Osteocyte (in vitro differentiated cells): ENCODE data around the gene CSH2. TPM values are rescaled to one million over a fixed set of nuclear protein-coding genes. Genes with fewer than 3 reads are reported as not detected.
"Not testable (repeated sequence)": the region's sequence is repeated elsewhere in the genome, so short reads cannot be mapped to it uniquely, and the experiment has no call there.

ENCODE experiments used
- DNase-seq: peaks from one replicate; pipeline ENCODE4 v3.0.0; 2021; ENCODE audit warnings: mixed read lengths; ENCODE audit not compliant: unreplicated experiment; ENCODE audit errors: extremely low spot score
- H3K27ac Mint-ChIP-seq: one replicate; pipeline ENCODE4 v1.8.0; 2021; ENCODE audit warnings: mild to moderate bottlenecking, mixed read lengths; ENCODE audit not compliant: unreplicated experiment
- H3K27me3 Mint-ChIP-seq: one replicate; pipeline ENCODE4 v1.8.0; 2021; ENCODE audit warnings: mixed read lengths; ENCODE audit not compliant: unreplicated experiment
- H3K36me3 Mint-ChIP-seq: one replicate; pipeline ENCODE4 v1.8.0; 2021; ENCODE audit warnings: mixed read lengths; ENCODE audit not compliant: unreplicated experiment
- H3K4me1 Mint-ChIP-seq: one replicate; pipeline ENCODE4 v1.8.0; 2021; ENCODE audit warnings: mixed read lengths; ENCODE audit not compliant: unreplicated experiment
- H3K4me3 Mint-ChIP-seq: one replicate; pipeline ENCODE4 v1.8.0; 2021; ENCODE audit warnings: mild to moderate bottlenecking, moderate library complexity, mixed read lengths; ENCODE audit not compliant: unreplicated experiment
- H3K9me3 Mint-ChIP-seq: one replicate; pipeline ENCODE4 v1.8.0; 2021; ENCODE audit warnings: mixed read lengths; ENCODE audit not compliant: unreplicated experiment
- CTCF ChIP-seq: fragments of 200-600 bp; sonication (generic); IDR thresholded peaks from 2 replicates; pipeline ENCODE4 v1.5.0; 2021; ENCODE audit warnings: antibody characterized with exemption, mild to moderate bottlenecking, moderate library complexity
- total RNA-seq: library from RNA; stranded (reverse); gene quantifications from 2 replicates; pipeline ENCODE4 v1.2.1, GENCODE V29; 2021

Gene CSH2
- total RNA-seq, 1 donor from 2014 or later = not detected

GRCh38 chr17:63911041-63911635 lies 37.7 kb upstream of the CSH2 start, which contains the start of gene CSHL1:
Gene CSHL1 (minus strand): TSS chr17:63911258. CDS start chr17:63911196, 62 bp downstream.
- no peak for DNase-seq
- Mint-ChIP-seq H3K4me3 (no peak within 1 kb of the TSS), H3K9me3 (no peaks in the 10 kb centered on the region), H3K4me1 (no peaks in the 10 kb centered on the region), H3K27me3 (peaks cover 55% of the 10 kb centered on the region), H3K27ac (no peak within 1 kb of the TSS), H3K36me3 (no peaks in the 10 kb centered on the region)
- TF ChIP-seq CTCF = no peak

DNA sequence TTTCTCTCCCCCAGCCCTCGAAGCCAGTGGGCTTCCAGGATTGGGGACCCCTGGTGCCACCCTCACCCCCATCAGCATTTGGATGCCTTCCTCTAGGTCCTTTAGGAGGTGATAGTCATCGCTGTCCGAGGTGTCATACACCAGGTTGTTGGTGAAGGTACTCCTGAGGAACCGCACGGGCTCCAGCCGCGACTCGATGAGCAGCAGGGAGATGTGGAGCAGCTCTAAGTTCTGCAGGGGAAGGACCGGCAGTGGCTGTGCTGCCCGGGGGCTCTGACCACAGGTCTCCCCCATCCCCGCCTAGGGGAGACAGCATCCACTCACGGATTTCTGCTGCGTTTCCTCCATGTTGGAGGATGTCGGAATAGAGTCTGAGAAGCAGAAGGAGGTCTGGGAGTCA lies 36.6 kb upstream of the CSH2 start:
- Mint-ChIP-seq H3K9me3 (no peaks in the 10 kb centered on the region), H3K36me3 (no peaks in the 10 kb centered on the region), H3K27ac (no peak overlapping the region), H3K27me3 (peaks cover 53% of the 10 kb centered on the region), H3K4me3 (no peak overlapping the region), H3K4me1 (no peaks in the 10 kb centered on the region)
- no peak for TF ChIP-seq CTCF
- DNase-seq = no peak

DNA sequence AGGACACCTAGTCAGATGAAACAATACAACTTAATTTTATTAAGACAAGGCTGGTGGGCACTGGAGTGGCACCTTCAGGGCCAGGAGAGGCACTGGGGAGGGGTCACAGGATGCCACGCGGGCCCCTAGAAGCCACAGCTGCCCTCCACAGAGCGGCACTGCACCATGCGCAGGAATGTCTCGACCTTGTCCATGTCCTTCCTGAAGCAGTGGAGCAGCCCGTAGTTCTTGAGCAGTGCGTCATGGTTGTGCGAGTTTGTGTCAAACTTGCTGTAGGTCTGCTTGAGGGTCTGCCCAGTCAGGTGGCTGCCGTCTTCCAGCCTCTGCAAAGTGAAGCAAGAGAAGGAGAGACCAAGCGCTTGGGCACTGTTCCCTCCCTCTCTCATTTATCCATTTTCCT lies 36.1 kb upstream of the CSH2 start:
- not testable (repeated sequence) for H3K36me3 Mint-ChIP-seq, H3K9me3 Mint-ChIP-seq

GRCh38 chr17:63907161-63907778 lies 33.8 kb upstream of the CSH2 start:
- not testable (repeated sequence) for DNase-seq, H3K27ac Mint-ChIP-seq, H3K36me3 Mint-ChIP-seq, H3K4me3 Mint-ChIP-seq, H3K4me1 Mint-ChIP-seq, H3K9me3 Mint-ChIP-seq
- TF ChIP-seq CTCF = peak; percentile 24
- peaks cover 47% of the 10 kb centered on the region for H3K27me3 Mint-ChIP-seq

More for the DNA sequence above, 36.1 kb upstream of the CSH2 start:
- not testable (repeated sequence) for H3K4me1 Mint-ChIP-seq, H3K27ac Mint-ChIP-seq, H3K4me3 Mint-ChIP-seq, DNase-seq
- peaks cover 50% of the 10 kb centered on the region for H3K27me3 Mint-ChIP-seq

GRCh38 chr17:63904796-63905195 lies 31.3 kb upstream of the CSH2 start:
- DNase-seq, H3K27ac Mint-ChIP-seq, H3K4me3 Mint-ChIP-seq: not testable (repeated sequence)

DNA sequence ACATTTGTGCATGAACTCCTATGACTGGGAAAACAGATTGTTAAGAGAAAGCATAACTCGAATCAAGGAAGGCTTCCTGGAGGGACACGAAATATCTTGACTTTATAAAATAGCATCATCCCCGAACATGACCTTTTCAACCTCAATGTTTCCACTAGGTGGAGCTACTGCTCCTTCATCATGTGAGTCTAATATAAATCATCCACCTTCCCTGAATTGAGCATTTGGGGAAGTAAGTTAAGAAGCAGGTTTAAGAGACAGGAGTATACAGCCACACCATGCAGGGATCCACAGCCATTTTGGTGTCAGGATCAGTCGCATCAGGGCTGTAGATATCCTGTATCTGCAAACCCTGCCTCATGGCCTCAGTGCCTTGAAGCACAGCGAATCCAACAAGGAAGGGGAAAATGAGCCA lies 30.3 kb upstream of the CSH2 start:
- H3K36me3 Mint-ChIP-seq, DNase-seq: not testable (repeated sequence)

More at GRCh38 chr17:63904796-63905195, 31.3 kb upstream of the CSH2 start:
- H3K4me1 Mint-ChIP-seq, H3K9me3 Mint-ChIP-seq, H3K36me3 Mint-ChIP-seq: not testable (repeated sequence)
- peaks cover 57% of the 10 kb centered on the region for H3K27me3 Mint-ChIP-seq

DNA sequence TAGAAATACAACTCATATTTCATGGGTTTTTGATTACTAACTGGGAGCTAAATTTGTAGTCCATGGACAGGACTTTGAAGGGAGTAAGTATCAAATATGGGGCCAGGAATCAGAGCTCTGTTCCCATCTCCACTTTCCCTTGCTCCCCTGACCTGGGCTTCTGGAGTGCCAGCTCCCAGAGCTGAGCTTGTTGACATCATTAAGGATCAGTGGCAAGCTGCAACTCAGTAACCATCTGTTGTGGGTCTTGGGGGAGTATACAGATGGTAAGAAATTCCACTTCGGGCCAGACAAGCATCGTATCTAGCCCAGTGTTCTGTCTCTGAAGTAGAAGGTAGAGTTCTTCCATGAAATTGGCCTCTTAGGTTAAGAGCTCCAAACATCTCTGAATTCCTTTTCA lies 28.5 kb upstream of the CSH2 start:
- DNase-seq, H3K4me1 Mint-ChIP-seq, H3K27ac Mint-ChIP-seq, H3K9me3 Mint-ChIP-seq, H3K36me3 Mint-ChIP-seq, H3K4me3 Mint-ChIP-seq: not testable (repeated sequence)
- H3K27me3 Mint-ChIP-seq = peaks cover 37% of the 10 kb centered on the region

More for the DNA sequence above, 30.3 kb upstream of the CSH2 start:
- H3K27me3 Mint-ChIP-seq = peaks cover 52% of the 10 kb centered on the region
- not testable (repeated sequence) for H3K4me3 Mint-ChIP-seq, H3K4me1 Mint-ChIP-seq, H3K9me3 Mint-ChIP-seq, H3K27ac Mint-ChIP-seq
- TF ChIP-seq CTCF = peak; percentile 56

GRCh38 chr17:63898899-63899798 lies 25.7 kb upstream of the CSH2 start:
- H3K36me3 Mint-ChIP-seq, H3K4me3 Mint-ChIP-seq, H3K9me3 Mint-ChIP-seq, DNase-seq, H3K27ac Mint-ChIP-seq, H3K4me1 Mint-ChIP-seq: not testable (repeated sequence)
- H3K27me3 Mint-ChIP-seq = peaks cover 32% of the 10 kb centered on the region
